Hindlimb muscle (tissue), 1 donor: ENCODE measurements around the gene EPHB6. TPM values are rescaled to one million over a fixed set of nuclear protein-coding genes. Genes with fewer than 3 reads are reported as not detected.

ENCODE experiments used
- DNase-seq: peaks from one replicate; pipeline ENCODE4 v3.0.0-alpha.2; 2013
- polyA plus RNA-seq: library from polyadenylated mRNA; unstranded; fragments of 120-200 nt; gene quantifications from one replicate; pipeline ENCODE4 v1.2.1, GENCODE V29; 2013; ENCODE audit not compliant: insufficient read length

Gene EPHB6
- polyA plus RNA-seq, 1 donor: 3.6 TPM

DNA sequence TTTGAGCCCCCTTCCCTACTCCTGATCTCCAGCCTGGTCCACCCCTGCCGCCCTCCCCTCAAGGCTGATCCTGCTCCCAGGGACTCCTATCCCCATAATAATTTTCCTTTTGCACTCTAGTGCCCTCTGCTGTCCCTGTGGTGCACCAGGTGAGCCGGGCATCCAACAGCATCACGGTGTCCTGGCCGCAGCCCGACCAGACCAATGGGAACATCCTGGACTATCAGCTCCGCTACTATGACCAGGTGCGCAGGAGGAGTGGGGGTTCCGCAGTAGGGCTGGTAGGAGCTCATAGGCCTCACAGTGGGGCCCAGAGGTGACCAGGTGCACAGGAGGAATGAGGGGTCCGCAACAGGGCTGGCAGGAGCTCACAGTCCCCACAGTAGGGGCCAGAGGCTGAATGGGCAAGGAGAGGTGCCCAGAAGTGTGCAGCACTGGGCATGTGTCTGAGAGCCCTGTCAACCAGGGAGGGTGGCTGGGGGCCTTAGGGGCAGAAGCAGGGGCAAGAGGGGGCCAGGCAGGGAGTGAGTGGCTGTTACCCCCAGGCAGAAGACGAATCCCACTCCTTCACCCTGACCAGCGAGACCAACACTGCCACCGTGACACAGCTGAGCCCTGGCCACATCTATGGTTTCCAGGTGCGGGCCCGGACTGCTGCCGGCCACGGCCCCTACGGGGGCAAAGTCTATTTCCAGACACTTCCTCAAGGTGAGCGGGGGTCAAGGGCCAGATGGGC lies 11.7 kb downstream of the EPHB6 start:
- no peak for DNase-seq

DNA sequence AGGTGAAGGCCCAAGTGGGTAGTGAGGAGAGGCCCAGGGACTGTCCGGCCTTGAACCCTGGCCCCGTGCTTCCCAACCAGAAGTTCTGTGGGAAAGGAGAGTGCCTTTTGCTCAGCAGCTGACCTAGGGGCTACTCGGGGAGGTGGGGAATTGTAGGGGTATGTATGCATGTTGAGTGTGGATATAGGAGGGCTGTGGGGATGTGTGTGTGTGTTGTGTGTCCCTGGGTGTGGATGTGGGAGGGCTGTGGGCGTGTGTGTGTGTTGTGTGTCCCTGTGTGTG lies 12.2 kb downstream of the EPHB6 start:
- DNase-seq: no peak

DNA sequence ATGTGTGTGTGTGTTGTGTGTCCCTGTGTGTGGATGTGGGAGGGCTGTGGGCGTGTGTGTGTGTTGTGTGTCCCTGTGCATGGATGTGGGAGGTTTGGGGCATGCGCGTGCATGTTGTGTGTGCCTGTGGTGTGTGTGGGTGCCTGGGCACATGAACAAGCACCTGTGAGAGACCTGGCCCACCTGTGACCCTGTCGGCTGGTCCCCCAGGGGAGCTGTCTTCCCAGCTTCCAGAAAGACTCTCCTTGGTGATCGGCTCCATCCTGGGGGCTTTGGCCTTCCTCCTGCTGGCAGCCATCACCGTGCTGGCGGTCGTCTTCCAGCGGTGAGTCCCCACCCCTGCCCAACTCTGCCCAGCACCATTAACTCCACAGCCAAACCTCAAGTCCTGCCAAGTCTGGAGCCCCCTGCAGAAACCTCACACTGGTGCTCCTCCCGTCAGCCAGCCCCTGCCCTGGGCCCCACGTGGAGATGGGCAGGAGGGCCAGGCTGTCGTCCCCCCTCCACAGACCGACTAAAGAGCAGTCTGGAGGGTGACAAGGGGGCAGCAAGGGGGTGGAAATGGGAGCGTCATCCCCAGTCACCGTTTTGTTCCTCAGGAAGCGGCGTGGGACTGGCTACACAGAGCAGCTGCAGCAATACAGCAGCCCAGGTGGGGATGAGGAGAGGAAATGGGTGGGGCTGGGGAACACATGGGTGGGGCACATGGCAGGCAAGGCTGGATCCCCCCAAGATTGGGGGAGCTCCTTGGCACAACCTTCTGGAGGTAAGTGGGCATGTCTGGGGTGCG lies 12.7 kb downstream of the EPHB6 start:
- DNase-seq: no peak

DNA sequence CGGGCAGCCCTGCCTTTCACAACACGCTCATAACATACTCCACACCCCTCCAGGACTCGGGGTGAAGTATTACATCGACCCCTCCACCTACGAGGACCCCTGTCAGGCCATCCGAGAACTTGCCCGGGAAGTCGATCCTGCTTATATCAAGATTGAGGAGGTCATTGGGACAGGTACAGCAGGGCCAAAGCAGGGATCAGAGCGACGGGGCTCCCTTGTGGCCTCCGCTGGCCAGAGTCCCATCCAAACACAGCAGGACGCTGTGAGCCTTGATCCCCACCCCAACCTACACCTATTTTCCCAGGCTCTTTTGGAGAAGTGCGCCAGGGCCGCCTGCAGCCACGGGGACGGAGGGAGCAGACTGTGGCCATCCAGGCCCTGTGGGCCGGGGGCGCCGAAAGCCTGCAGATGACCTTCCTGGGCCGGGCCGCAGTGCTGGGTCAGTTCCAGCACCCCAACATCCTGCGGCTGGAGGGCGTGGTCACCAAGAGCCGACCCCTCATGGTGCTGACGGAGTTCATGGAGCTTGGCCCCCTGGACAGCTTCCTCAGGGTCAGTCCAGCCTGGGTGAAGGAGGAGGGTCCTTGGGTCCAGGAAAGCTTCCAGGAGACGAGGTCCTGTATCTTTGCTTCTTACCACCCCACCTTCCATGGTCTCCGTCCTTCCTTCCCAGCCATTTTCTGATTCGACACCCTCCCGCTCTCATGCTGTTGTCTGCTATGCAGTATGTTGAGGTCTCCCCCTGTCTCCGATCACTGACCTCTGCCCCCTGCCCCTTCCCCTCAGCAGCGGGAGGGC lies 13.5 kb downstream of the EPHB6 start:
- DNase-seq: no peak

DNA sequence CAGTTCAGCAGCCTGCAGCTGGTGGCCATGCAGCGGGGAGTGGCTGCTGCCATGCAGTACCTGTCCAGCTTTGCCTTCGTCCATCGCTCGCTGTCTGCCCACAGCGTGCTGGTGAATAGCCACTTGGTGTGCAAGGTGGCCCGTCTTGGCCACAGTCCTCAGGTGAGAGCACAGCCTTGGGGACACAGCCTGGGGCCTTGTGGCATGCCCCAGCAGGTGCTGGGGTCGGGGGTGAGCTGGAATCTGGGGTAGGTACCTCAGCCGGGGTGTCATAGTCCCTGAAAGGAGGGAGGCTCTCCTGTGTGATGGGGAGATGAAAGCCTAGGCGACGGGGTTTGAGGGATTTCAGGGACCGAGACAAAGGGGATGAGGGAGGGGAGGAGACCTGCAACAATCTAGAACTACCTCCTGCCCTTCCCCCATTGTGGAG lies 14.1 kb downstream of the EPHB6 start:
- DNase-seq: no peak

DNA sequence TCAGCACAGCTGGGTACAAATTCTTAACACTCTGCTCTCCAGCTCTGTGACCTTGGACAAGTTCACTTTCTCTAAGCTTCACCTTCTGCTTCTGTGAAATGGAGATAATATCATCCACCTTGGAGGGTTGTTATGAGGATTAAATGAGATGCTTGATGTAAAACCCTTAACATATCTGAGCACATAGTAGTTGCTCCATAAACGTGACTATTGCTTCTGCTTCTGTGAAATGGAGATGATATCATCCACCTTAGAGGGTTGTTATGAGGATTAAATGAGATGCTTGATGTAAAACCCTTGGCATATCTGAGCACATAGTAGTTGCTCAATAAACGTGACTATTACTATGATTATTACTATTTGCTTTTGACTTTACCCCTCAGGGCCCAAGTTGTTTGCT lies 14.6 kb downstream of the EPHB6 start:
- no peak for DNase-seq

DNA sequence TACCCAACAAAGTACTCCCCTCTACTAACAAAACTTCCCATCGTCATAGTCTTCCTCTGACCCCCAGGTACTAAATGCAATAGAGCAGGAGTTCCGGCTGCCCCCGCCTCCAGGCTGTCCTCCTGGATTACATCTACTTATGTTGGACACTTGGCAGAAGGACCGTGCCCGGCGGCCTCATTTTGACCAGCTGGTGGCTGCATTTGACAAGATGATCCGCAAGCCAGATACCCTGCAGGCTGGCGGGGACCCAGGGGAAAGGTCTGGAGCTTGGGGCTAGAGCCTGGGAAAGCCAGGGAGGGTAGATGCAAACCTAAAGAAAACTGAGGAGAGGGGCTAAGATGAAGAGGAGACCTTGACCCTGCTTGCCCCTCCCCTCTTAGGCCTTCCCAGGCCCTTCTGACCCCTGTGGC lies 15.3 kb downstream of the EPHB6 start:
- DNase-seq: no peak

DNA sequence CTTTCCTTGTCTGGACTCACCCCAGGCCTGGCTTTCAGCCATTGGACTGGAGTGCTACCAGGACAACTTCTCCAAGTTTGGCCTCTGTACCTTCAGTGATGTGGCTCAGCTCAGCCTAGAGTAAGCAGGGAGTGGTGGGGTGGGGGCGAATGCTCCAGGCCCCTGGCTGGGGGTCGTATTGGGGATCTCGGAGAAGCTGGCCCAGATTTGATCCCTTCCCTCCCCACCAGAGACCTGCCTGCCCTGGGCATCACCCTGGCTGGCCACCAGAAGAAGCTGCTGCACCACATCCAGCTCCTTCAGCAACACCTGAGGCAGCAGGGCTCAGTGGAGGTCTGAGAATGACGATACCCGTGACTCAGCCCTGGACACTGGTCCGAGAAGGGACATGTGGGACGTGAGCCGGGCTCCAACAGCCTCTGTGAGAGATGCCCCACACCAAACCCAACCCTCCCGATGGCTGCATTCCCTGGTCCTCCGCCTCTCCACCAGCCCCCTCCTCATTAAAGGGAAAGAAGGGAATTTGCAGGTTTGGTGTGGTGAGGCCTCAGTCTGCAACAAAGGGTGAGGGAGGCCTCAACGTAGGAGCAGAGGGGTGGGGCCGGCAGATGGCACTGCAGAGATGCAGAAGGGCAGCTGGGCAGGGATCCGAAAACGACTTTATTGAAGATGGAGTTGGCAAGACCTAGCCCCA lies 15.8 kb downstream of the EPHB6 start:
- DNase-seq: no peak

DNA sequence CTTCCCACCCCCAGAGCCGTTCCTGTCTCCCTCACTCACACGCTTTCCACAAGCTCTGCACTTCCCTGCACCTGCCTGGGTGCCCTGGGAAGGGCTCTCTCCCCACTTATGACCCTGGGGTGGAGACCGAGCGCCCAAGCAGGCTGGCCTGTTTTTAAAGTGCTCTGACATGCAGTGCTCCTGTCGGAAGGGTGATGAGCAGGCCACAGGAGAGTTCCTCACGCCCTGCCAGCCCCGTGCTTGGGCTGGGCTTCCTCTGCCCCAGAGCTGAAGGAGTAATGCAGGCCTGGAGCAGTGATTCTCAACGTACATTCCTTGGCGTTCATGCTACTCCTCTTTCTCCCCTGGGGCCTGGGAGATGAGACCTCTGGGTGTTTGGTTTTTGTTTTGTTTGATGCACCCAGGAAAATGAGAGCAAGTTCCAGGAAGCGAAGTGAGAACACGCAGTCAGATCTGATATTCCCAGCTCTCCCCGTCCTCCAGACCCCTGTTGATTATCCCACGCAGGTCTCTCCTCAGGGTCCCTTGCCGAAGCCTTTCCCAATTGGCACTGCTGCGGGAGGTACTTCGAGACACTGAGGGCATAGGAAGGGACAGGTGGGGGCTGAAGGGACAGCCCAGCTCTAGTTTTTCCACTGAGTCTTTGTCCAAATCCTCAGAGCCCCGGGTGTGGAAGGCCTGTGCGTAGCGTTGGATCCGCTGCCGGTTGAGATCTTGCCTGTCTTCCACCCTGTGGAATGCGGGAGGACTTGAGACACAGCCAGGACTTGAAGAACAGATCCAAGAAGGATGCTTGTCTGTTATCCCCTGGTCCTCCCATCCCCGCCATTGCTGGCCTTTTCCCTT lies 16.6 kb downstream of the EPHB6 start:
- no peak for DNase-seq

DNA sequence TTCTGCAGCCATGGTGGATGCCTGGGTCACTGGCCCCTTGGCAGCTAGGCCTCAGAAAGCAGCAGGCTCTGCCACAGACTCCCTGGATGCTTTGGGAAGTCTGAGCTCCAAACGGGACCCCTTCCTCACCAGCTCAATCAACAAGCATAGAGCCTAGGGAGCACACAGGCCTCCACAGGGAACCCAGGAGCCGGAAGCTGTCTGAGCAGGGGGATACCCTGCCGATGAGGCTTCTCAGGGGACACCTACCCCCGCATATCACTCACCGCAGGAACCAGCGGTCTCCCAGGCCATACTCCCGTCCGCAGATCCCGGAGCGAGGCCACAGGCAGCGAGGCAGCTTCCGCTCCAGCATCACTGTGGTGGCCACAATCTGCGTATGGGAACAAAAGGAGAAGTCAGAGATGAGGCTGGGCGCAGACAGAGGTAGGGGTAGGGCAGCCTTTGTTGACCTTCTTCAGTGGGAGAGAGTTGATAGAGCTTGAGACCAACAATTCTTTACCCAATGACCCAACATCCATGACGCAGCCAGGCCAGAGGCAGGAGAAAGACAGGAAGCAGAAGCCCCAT lies 17.3 kb downstream of the EPHB6 start:
- DNase-seq: no peak

DNA sequence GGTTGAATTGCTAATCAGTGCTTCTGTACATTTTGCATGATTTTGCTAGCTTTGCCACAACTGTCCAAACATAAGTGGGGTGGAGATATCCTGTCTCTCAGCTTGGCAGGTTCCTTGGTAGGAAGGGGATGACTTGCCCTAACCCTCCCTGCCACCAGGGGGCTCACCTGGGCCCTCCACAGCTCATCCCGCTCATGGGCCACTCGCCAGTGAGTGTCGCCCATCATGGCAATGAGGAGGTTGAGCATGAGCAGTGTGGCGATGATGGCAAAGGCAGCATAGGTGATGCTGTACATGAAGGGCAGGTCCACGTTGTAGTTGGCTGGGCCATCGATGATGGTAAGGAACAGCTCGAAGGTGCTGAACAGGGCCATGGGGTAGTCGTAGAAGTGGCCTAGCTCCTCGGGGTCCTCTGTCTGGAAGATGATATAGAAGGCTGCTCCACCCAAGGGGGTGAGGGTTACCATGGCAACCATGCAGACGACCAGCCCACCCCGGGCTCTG lies 18.5 kb downstream of the EPHB6 start:
- DNase-seq: no peak

DNA sequence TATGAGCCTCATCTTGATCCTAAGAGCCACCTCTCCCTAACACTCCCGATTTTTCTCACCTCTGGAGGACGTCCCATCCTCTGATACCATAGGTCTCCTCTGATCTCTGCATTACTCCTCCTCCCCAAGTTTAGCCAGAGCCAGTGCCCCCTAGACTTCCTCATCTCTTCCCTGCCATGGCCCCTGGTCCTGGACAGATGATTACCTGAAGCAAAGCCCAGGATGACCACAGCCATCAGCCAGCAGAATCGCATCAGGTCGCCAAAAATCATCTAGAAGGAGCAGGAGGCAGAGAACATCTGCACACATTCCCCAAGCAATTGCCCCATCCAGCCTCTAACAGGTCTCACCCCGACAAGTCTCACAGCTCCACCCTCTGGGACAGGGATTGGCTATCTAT lies 19.0 kb downstream of the EPHB6 start:
- DNase-seq: no peak

DNA sequence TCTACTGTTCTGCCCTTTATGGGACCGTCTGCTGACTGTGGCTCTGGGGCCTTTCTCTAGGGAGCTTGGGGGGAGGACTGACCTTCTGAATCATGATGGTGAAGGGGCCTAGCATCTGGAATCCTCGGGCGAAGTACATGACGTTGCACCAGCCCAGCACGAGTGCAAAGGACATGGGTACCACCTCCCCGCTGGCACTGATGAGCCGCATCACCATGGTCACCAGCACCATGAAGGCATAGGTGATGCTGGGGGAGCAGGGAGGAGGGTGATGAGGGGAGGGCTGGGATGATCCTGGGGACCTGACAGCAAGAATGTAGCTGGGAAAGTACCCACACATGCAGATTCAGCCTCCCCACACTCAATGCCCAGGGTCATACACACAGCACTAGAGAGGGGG lies 19.5 kb downstream of the EPHB6 start:
- no peak for DNase-seq

DNA sequence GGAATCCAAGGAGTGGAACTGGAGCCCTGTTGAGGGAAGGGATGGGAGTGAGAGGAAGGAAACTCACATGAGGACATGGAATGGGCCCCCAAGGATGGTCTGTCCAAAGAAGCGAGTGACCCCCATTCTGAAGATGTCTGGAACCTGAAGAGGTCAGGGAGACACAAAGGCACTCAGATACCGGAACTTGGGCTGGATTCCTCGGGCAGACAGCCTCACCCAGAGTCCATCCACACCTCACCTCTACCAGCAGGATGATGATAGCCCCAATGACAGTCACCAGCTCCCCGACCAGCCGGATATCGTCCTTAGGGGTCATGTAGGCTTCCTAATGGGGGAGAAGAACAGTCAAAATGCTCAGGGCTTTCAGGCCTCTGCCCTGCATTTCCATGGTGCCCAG lies 20.0 kb downstream of the EPHB6 start:
- no peak for DNase-seq

DNA sequence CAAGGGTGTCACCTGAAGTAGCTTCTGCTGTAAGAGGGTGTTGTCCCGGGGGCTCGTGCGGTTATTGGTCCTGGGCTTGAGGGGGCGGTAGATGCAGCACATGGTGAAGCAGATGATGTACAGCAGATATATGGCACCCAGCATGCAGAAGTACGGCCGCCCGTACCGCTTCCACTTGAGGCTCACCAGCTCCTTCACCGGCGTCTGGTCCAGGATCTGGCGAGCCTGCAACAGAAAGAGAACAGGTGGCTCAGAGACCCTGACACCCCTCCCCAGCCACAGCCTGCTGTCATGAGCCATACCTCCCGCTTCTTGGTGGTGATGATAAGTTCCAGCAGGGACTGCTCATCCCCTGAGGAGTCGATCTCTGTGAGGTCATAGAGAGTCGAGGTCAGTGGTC lies 20.6 kb downstream of the EPHB6 start:
- DNase-seq: no peak

DNA sequence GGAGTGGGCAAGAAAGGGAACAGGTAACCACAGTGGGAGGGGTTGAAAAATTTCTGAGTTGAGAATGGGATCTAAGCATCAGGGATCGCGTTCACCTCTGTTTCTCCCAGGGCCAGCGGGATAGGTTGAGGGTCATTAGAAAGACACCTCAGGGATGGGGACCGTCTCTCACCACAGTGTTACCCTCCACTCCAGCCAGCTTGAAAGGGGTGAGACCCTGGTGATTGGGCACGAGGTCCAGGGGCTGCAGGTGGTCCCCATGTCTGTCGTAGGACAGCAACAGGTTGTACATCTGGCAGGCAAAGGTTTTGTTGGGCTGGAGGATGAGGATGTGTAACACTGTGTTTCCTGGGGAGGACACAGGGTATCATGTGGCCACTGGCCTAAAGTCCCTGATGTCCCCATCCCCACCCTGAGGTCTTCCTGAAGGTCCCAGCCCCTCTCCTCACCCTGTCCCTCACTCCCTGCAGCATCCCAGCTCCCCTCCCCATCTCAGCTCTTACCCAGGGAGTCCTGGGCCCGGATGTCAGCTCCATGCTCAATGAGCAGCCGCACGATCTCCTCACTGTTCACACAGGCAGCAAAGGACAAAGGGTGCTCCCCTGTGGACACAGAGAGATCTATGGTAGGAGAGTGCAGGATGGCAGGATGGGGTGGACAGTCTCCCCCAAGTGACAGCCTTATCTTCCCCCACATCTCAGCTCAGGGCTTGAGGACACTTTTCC lies 21.5 kb downstream of the EPHB6 start:
- DNase-seq: no peak

DNA sequence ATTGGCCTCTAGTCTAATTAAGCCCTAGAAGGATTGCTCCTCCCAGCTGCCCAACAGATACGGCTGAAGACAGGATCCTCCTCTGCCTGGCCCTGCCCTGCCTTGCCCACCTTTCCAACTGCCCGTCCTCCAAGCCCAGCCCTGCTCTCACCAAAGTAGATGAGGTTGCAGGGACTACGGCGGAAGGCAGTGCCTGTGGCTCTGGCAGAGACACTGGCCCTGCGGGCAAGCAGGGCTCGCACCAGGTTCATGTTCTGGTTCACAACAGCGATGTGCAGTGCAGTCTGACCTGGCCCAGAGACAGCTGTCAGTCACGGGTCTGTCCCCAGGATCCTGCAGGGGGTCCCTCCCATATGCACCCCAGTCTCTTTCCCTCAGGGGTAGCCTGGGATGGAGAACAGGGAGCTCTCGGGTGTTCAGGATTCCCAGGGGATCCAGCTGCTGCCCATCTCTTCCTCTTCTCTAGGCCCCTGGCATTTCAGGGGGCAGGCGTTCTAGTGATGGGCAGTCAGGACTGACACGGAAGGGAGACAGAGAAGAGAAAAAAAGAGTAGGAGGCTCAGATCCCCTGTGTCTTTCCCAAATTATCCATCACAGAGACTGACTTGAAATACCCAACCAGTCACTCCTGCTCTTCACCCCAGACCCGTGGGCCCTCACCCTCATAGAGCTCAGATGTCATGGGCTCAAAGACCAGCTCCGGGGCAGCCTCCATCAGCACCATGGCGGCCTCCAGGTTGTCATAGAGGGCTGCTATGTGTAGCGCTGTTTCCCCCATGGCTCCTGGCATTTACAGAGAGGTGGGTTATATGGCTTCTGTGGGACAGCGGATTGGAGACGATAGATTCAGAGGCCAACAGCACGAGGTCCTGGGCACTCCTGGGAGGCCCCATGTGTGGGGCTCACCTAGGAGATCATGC lies 22.4 kb downstream of the EPHB6 start:
- no peak for DNase-seq

DNA sequence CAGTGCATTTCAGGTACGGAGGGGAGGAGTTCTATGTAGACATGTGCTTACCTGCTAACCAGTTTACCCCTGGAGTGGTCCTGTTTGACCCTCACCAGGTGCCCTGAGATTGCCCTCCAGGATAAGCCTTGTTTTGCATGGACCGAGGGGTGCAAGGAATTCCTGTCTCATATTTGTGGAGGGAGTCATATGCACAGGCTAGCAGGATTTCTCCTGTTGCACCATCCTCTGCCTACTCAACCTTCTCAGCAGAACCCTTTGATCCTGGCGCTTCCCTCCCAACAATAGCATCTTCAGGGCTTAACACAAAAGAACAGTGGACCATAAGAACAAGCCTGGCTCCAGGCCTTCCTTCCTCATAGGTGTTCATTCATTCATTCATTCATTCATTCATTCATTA lies 23.4 kb downstream of the EPHB6 start:
- no peak for DNase-seq

DNA sequence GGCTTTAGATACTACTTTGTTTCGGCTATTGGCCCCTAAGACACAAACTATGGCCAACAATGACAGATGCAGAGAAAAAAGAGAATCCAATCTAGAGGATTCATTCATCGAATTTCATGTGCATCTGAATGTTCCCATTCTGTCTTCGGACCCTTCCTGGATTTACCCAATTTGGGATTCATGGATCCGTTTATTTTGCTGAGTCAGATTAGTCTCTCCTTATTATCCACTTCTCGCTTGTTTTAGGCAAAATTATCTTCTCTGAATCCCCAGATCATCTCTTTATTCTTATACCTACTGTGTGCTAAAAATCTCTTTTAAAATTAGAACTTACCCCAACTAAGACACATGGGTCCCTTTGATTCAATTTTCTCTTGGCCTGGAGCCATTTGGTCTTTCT lies 24.2 kb downstream of the EPHB6 start:
- no peak for DNase-seq
